DMS114 treated with DMSO at 0.1 percent for 48 hours (cell line): ENCODE results near the gene NEK9.

Experiments
- DNase-seq: peaks from one replicate; lab custom pipeline; 2025; ENCODE audit not compliant: unreplicated experiment; lab: John Stamatoyannopoulos, UW

The NEK9 gene

GRCh38 chr14:75042035-75042434, 84.8 kb downstream of the NEK9 start:
- DNase-seq = no peak

GRCh38 chr14:75041613-75042012, 85.2 kb downstream of the NEK9 start:
- no peak for DNase-seq

GRCh38 chr14:75040959-75041358, 85.9 kb downstream of the NEK9 start:
- DNase-seq = no peak

GRCh38 chr14:75040507-75040906, 86.3 kb downstream of the NEK9 start:
- no peak for DNase-seq

GRCh38 chr14:75032939-75033338, 93.9 kb downstream of the NEK9 start:
- DNase-seq = no peak

- DNase-seq = no peak
These were observed 96.7 kb downstream of the NEK9 start for GRCh38 chr14:75030147-75030546.
